CD4-positive, alpha-beta T cell (primary cell): ENCODE results near the gene YPEL1. TPM values are rescaled to one million over a fixed set of nuclear protein-coding genes. Genes with fewer than 3 reads are reported as not detected.
"Not testable (repeated sequence)": the region's sequence is repeated elsewhere in the genome, so short reads cannot be mapped to it uniquely, and the experiment has no call there.

Experiments
- ATAC-seq: fragments of 200-7000 bp; cut with Tn5 transposase; one replicate; pipeline ENCODE4 v1.10.0; 2022; ENCODE audit warnings: mild to moderate bottlenecking; ENCODE audit not compliant: poor library complexity
- CTCF ChIA-PET: fragments of 350-600 bp; sonication (Branson Sonifier 250); formaldehyde crosslinking; loops from one replicate; lab custom pipeline; 2021; ENCODE audit warnings: antibody characterized with exemption, inconsistent platforms; lab: Charles Lee
- POLR2A ChIA-PET: fragments of 350-600 bp; sonication (Branson Sonifier 250); formaldehyde crosslinking; loops from one replicate; lab custom pipeline; 2021; ENCODE audit warnings: antibody characterized with exemption, inconsistent platforms; lab: Charles Lee
- DNase-seq, 14 experiments: peaks; one replicate each; pipeline ENCODE4 v3.0.0-alpha.2; 2013 to 2020; ENCODE audit warnings: mixed read lengths in 2 of 14
- H3K27ac ChIP-seq, 2 donors: one replicate each; pipeline versions ENCODE4 v1.5.1 to v1.7.0; 2013; ENCODE audit warnings: low read length in 2 of 2, low read depth in 1 of 2, mild to moderate bottlenecking in 1 of 2
- H3K27me3 ChIP-seq, 2 experiments: 1 replicate in 1 of 2; 2 replicates in 1 of 2; pipeline versions ENCODE4 v1.6.1 to v1.7.0; 2013; ENCODE audit warnings: low read length in 2 of 2, control low read depth in 1 of 2, mild to moderate bottlenecking in 1 of 2, moderate library complexity in 1 of 2; ENCODE audit not compliant: insufficient read depth in 2 of 2, control insufficient read depth in 1 of 2
- H3K36me3 ChIP-seq: one replicate; pipeline ENCODE4 v1.6.1; 2013; ENCODE audit warnings: low read length, control low read depth; ENCODE audit not compliant: insufficient read depth
- H3K4me1 ChIP-seq: one replicate; pipeline ENCODE4 v1.6.1; 2013; ENCODE audit warnings: low read length, control low read depth; ENCODE audit not compliant: insufficient read depth
- H3K4me3 ChIP-seq: one replicate; pipeline ENCODE4 v1.5.1; 2013; ENCODE audit warnings: mild to moderate bottlenecking, low read length, moderate library complexity
- H3K9me3 ChIP-seq, 2 experiments: 1 replicate in 1 of 2; 2 replicates in 1 of 2; pipeline versions ENCODE4 v1.6.1 to v1.7.0; 2013; ENCODE audit warnings: low read length in 2 of 2, mild to moderate bottlenecking in 2 of 2, control low read depth in 1 of 2, moderate library complexity in 1 of 2; ENCODE audit not compliant: control insufficient read depth in 1 of 2, insufficient read depth in 1 of 2
- H3K27ac Mint-ChIP-seq: one replicate; pipeline ENCODE4 v1.8.0; 2020; ENCODE audit warnings: mixed read lengths
- H3K27me3 Mint-ChIP-seq: one replicate; pipeline ENCODE4 v1.8.0; 2021; ENCODE audit warnings: mixed read lengths
- H3K36me3 Mint-ChIP-seq: one replicate; pipeline ENCODE4 v1.8.0; 2021; ENCODE audit warnings: low read depth, mixed read lengths
- H3K4me1 Mint-ChIP-seq: one replicate; pipeline ENCODE4 v1.8.0; 2021; ENCODE audit warnings: low read depth, mixed read lengths
- H3K4me3 Mint-ChIP-seq: one replicate; pipeline ENCODE4 v1.8.0; 2020; ENCODE audit warnings: mild to moderate bottlenecking, mixed read lengths
- H3K9me3 Mint-ChIP-seq: one replicate; pipeline ENCODE4 v1.8.0; 2020; ENCODE audit warnings: mixed read lengths
- CTCF ChIP-seq: fragments of 200-600 bp; IDR thresholded peaks from one replicate; pipeline ENCODE4 v1.8.0; 2022; ENCODE audit warnings: antibody characterized with exemption, mild to moderate bottlenecking
- intact Hi-C, 2 experiments: fragments of 100-400 bp; cut with DNase I in 1 of 2; cut with micrococcal nuclease in 1 of 2; formaldehyde crosslinking; loops; one replicate each; pipeline versions ENCODE4 v1.15.1 to v1.9.0; 2023 to 2025; cut with DNase I, micrococcal nuclease
- total RNA-seq, 174 experiments: library from RNA in 2 of 174; stranded (reverse) in 2 of 174; gene quantifications; one replicate each; pipeline ENCODE4 v1.2.3 and lab custom pipeline; 2021 to 2026

YPEL1 gene
- total RNA-seq, 2 experiments from 2014 or later = 2.3 to 2.6 TPM

DNA sequence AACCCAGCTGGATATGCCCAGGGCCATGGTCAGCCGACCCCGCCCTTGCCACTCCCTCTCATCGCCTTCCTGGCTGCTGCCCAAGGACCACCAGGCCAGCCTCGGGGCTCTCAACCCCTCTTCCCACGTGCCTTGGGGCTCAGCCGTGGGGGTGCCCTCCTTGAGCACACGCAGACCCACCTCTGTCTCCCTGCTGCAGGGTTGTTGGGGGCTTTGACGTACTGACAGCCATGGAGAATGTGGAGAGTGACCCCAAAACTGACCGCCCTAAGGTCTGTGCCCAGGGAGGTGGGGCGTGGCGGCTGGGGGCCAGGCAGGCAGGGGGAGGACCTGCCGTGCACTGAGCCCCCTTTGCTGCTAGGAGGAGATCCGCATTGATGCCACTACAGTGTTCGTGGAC is 41.2 kb downstream of the YPEL1 start:
- DNase-seq = no peak
- Mint-ChIP-seq H3K27me3 (no peaks in the 10 kb centered on the region), H3K4me3 (no peak overlapping the region), H3K4me1 (no peaks in the 10 kb centered on the region), H3K9me3 (no peaks in the 10 kb centered on the region), H3K27ac (no peak overlapping the region), H3K36me3 (peaks cover 51% of the 10 kb centered on the region)
- Histone ChIP-seq H3K27ac (no peak overlapping the region), H3K4me1 (no peaks in the 10 kb centered on the region), H3K4me3 (no peak overlapping the region), H3K9me3 (no peaks in the 10 kb centered on the region), H3K36me3 (peaks cover 70% of the 10 kb centered on the region), H3K27me3 (no peaks in the 10 kb centered on the region)
- intact Hi-C loops = no loop called here
- CTCF ChIA-PET = no interaction called here
- no peak for TF ChIP-seq CTCF
- POLR2A ChIA-PET = no interaction called here
- no peak for ATAC-seq

GRCh38 chr22:21693999-21694341 is 41.6 kb downstream of the YPEL1 start:
- H3K4me3 ChIP-seq = no peak overlapping the region
- no peak for ATAC-seq
- CTCF ChIA-PET = no interaction called here
- TF ChIP-seq CTCF = no peak
- H3K9me3 ChIP-seq = no peaks in the 10 kb centered on the region
- Mint-ChIP-seq H3K4me1 (no peaks in the 10 kb centered on the region), H3K9me3 (no peaks in the 10 kb centered on the region), H3K4me3 (no peak overlapping the region), H3K27ac (no peak overlapping the region), H3K27me3 (no peaks in the 10 kb centered on the region), H3K36me3 (peaks cover 56% of the 10 kb centered on the region)
- POLR2A ChIA-PET = no interaction called here
- no peak overlapping the region for H3K27ac ChIP-seq
- peaks cover 71% of the 10 kb centered on the region for H3K36me3 ChIP-seq
- no peaks in the 10 kb centered on the region for H3K27me3 ChIP-seq
- no peaks in the 10 kb centered on the region for H3K4me1 ChIP-seq
- intact Hi-C loops = no loop called here
- DNase-seq = no peak

DNA sequence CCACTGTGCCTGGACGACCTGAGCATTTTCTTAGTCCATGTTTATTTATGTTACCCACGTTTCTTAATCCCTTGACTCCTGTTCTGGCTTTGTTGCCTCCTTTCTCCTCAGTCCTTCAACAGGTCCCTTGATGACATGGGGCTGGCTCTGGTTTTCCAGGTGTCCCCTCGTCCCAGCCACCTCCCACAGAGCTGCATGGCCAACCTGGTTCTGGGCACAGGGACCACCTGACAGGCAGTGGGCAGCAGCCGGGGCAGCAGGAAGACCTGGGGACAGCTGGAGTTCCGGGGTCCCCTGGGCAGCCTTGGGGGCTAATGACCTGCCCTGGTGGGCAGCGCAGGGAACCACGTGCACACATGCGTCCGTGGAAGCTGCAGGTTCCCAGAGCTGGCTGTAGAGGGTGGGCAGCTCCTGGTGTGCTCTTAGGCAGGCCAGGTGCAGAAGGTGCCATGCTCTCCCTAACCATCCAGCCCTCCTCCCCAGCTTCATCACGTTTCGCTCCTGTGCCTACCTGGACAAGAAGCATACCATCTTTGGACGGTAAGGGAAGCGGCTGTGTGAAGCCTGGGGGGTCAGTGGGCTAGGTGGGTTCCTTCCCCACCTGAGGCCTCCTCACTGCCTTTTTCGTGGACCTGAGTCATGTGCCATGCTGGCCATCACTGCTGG is 42.1 kb downstream of the YPEL1 start:
- DNase-seq (no peak), ATAC-seq (no peak)
- TF ChIP-seq CTCF = no peak
- Histone ChIP-seq H3K27me3 (no peaks in the 10 kb centered on the region), H3K27ac (no peak overlapping the region), H3K36me3 (peaks cover 71% of the 10 kb centered on the region), H3K4me1 (no peaks in the 10 kb centered on the region), H3K4me3 (no peak overlapping the region), H3K9me3 (no peaks in the 10 kb centered on the region)
- Mint-ChIP-seq H3K27me3 (no peaks in the 10 kb centered on the region), H3K4me1 (no peaks in the 10 kb centered on the region), H3K9me3 (no peaks in the 10 kb centered on the region), H3K36me3 (peaks cover 61% of the 10 kb centered on the region), H3K27ac (no peak overlapping the region), H3K4me3 (no peak overlapping the region)
- ChIA-PET POLR2A (no interaction called here), CTCF (no interaction called here)
- intact Hi-C loops = no loop called here

GRCh38 chr22:21692856-21693255 is 42.7 kb downstream of the YPEL1 start:
- H3K27ac Mint-ChIP-seq, DNase-seq, H3K4me1 Mint-ChIP-seq, H3K27ac ChIP-seq, POLR2A ChIA-PET, H3K9me3 ChIP-seq, H3K4me3 Mint-ChIP-seq, ATAC-seq, H3K4me3 ChIP-seq, H3K27me3 ChIP-seq, H3K9me3 Mint-ChIP-seq, H3K4me1 ChIP-seq, CTCF ChIA-PET, intact Hi-C loops, H3K27me3 Mint-ChIP-seq: not testable (repeated sequence)
- H3K36me3 ChIP-seq = peaks cover 75% of the 10 kb centered on the region
- peaks cover 64% of the 10 kb centered on the region for H3K36me3 Mint-ChIP-seq
